Measurements from ENCODE around the gene ENTR1.
"Not testable (repeated sequence)": the region's sequence is repeated elsewhere in the genome, so short reads cannot be mapped to it uniquely, and the experiment has no call there.

Gene ENTR1

GRCh38 chr9:136437839-136438547 is 27.6 kb upstream of the ENTR1 start:
- no peak for DNase-seq

GRCh38 chr9:136437430-136437829 is 27.0 kb upstream of the ENTR1 start:
- DNase-seq: no peak

- no peak for DNase-seq
These were observed 25.7 kb upstream of the ENTR1 start for GRCh38 chr9:136436055-136436634.

GRCh38 chr9:136434580-136435169 is 24.3 kb upstream of the ENTR1 start:
- DNase-seq: no peak

- DNase-seq: no peak
These were observed 23.6 kb upstream of the ENTR1 start for GRCh38 chr9:136433849-136434579.

GRCh38 chr9:136433043-136433715 is 22.8 kb upstream of the ENTR1 start:
- DNase-seq: no peak

GRCh38 chr9:136432591-136432990 is 22.2 kb upstream of the ENTR1 start:
- DNase-seq: no peak

GRCh38 chr9:136431782-136432350 is 21.5 kb upstream of the ENTR1 start:
- DNase-seq: no peak

- DNase-seq: no peak
These were observed 20.3 kb upstream of the ENTR1 start for GRCh38 chr9:136430588-136431234.

GRCh38 chr9:136429683-136430491 is 19.5 kb upstream of the ENTR1 start:
- DNase-seq: no peak

- no peak for DNase-seq
These were observed 18.7 kb upstream of the ENTR1 start for GRCh38 chr9:136429075-136429628.

GRCh38 chr9:136426787-136427186 is 16.4 kb upstream of the ENTR1 start:
- DNase-seq: no peak

GRCh38 chr9:136425367-136425766 is 15.0 kb upstream of the ENTR1 start:
- DNase-seq: not testable (repeated sequence)

GRCh38 chr9:136424750-136425362 is 14.4 kb upstream of the ENTR1 start:
- DNase-seq: no peak

GRCh38 chr9:136423432-136424146 is 13.2 kb upstream of the ENTR1 start:
- no peak for DNase-seq

GRCh38 chr9:136422876-136423275 is 12.5 kb upstream of the ENTR1 start:
- no peak for DNase-seq

- DNase-seq: no peak
These were observed 11.4 kb upstream of the ENTR1 start for GRCh38 chr9:136421791-136422190.

- DNase-seq: no peak
These were observed 8.6 kb upstream of the ENTR1 start for GRCh38 chr9:136419092-136419420.

GRCh38 chr9:136418182-136419091 is 8.0 kb upstream of the ENTR1 start:
- DNase-seq: no peak
